GM21786 (cell line): ENCODE results near the gene SEC61B.
"Not testable (repeated sequence)": the region's sequence is repeated elsewhere in the genome, so short reads cannot be mapped to it uniquely, and the experiment has no call there.

ENCODE experiments used
- ATAC-seq: cut with Tn5 transposase; IDR thresholded peaks from one replicate; pipeline ENCODE4 v1.9.1; 2021; ENCODE audit not compliant: unreplicated experiment

The SEC61B gene

GRCh38 chr9:99235926-99236634 lies 14.0 kb downstream of the SEC61B start:
- ATAC-seq = peak; percentile 96

GRCh38 chr9:99237356-99237755 lies 15.3 kb downstream of the SEC61B start:
- no peak for ATAC-seq

- ATAC-seq = not testable (repeated sequence)
These were observed 15.8 kb downstream of the SEC61B start for GRCh38 chr9:99237849-99238248.

- ATAC-seq = no peak
These were observed 16.2 kb downstream of the SEC61B start for GRCh38 chr9:99238331-99238730.

- ATAC-seq = no peak
These were observed 17.4 kb downstream of the SEC61B start for GRCh38 chr9:99239341-99240060.

GRCh38 chr9:99241106-99241505 lies 19.0 kb downstream of the SEC61B start:
- no peak for ATAC-seq

- ATAC-seq = peak; percentile 94
These were observed 22.5 kb downstream of the SEC61B start for GRCh38 chr9:99244344-99245260.

GRCh38 chr9:99249619-99250018 lies 27.5 kb downstream of the SEC61B start:
- no peak for ATAC-seq

- ATAC-seq = no peak
These were observed 29.1 kb downstream of the SEC61B start for GRCh38 chr9:99251157-99251556.

GRCh38 chr9:99253134-99253533 lies 31.1 kb downstream of the SEC61B start:
- ATAC-seq = peak; percentile 32

- peak; percentile 78 for ATAC-seq
These were observed 31.8 kb downstream of the SEC61B start for GRCh38 chr9:99253772-99254431.

GRCh38 chr9:99255651-99256050 lies 33.6 kb downstream of the SEC61B start:
- no peak for ATAC-seq

- ATAC-seq = no peak
These were observed 35.8 kb downstream of the SEC61B start for GRCh38 chr9:99257723-99258389.

- no peak for ATAC-seq
These were observed 37.3 kb downstream of the SEC61B start for GRCh38 chr9:99259231-99259918.

- ATAC-seq = no peak
These were observed 39.8 kb downstream of the SEC61B start for GRCh38 chr9:99261923-99262322.

- ATAC-seq = peak; percentile 47
These were observed 40.9 kb downstream of the SEC61B start for GRCh38 chr9:99262949-99263418.

- ATAC-seq = no peak
These were observed 42.1 kb downstream of the SEC61B start for GRCh38 chr9:99264070-99264680.

GRCh38 chr9:99265691-99266090 lies 43.6 kb downstream of the SEC61B start:
- no peak for ATAC-seq
